Peyer's patch (tissue), 4 donors: ENCODE results near the gene HPS1.

Experiments
- POLR2A ChIP-seq, 2 donors: fragments of 450-650 bp; IDR thresholded peaks; one replicate each; pipeline ENCODE4 v1.5.1; 2017; ENCODE audit warnings: antibody characterized with exemption in 2 of 2, mild to moderate bottlenecking in 2 of 2, moderate library complexity in 2 of 2
- TF ChIP-seq, protein P1 (sequence below), 6 experiments: fragments of 450-650 bp in 4 of 6; fragments of 200-600 bp in 2 of 6; sonication (generic) in 1 of 6; IDR thresholded peaks; one replicate each; pipeline ENCODE4 v1.5.1; 2017 to 2019; ENCODE audit warnings: antibody characterized with exemption in 6 of 6, mild to moderate bottlenecking in 3 of 6, moderate library complexity in 1 of 6

DNA sequence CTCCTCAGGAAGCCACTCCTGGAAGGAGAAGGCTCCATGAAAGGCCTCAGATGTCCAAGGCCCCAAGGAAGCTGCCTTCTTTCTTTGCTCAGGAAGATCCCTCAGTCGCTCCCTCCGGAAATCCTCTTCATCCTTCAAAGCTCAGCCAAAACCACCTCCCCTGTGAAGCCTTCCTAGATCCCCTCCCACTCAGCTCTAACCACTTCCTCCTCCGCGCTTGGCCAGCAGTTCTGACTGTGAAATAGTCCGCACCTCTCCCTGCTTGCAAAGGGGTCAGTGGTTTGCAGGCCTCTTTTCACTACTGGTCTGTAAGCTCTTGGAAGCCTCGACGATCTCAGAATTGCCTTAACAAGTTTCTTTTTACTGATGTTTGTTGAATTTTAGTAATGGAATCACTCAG, 55.7 kb downstream of the HPS1 start:
- TF ChIP-seq, protein P1, sequence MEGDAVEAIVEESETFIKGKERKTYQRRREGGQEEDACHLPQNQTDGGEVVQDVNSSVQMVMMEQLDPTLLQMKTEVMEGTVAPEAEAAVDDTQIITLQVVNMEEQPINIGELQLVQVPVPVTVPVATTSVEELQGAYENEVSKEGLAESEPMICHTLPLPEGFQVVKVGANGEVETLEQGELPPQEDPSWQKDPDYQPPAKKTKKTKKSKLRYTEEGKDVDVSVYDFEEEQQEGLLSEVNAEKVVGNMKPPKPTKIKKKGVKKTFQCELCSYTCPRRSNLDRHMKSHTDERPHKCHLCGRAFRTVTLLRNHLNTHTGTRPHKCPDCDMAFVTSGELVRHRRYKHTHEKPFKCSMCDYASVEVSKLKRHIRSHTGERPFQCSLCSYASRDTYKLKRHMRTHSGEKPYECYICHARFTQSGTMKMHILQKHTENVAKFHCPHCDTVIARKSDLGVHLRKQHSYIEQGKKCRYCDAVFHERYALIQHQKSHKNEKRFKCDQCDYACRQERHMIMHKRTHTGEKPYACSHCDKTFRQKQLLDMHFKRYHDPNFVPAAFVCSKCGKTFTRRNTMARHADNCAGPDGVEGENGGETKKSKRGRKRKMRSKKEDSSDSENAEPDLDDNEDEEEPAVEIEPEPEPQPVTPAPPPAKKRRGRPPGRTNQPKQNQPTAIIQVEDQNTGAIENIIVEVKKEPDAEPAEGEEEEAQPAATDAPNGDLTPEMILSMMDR (IDR thresholded peaks at IDR 0.05) = no peak
- no peak for TF ChIP-seq POLR2A (IDR thresholded peaks at IDR 0.05)
